ENCODE measurements around the gene EHMT1.

The EHMT1 gene

DNA sequence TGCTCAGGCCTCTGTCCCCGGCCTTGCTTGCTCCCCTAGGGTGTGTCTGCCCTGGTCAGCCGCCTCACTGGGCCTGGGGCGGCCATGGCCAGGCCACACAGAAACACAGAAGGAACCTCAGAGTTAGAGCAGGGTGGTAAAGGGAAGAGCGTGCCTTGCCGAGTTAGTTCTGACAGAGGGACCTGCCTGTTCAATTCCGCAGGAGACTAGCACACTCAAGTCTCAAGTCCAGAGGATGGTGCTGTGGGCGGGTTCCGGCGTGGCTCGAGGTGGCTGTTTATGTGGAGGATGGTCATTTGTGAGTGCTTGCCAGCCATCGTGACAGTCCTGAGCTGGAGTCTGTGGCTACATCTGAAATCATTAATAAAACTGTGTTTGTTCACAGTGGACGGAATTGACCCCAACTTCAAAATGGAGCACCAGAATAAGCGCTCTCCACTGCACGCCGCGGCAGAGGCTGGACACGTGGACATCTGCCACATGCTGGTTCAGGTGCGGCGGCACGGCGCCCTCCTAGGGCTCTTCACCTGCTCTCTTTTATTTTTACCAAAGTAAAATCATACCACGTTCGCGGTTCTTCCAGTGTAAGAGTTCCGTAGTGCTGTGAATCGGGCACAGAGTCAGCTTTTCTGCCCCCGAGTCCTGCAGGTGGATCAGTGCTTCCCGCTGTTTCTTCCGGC is 163.2 kb downstream of the EHMT1 start:
- no peak overlapping the region for H3K27ac ChIP-seq
- no peak for TF ChIP-seq CTCF (conservative IDR thresholded peaks at IDR 0.05)

DNA sequence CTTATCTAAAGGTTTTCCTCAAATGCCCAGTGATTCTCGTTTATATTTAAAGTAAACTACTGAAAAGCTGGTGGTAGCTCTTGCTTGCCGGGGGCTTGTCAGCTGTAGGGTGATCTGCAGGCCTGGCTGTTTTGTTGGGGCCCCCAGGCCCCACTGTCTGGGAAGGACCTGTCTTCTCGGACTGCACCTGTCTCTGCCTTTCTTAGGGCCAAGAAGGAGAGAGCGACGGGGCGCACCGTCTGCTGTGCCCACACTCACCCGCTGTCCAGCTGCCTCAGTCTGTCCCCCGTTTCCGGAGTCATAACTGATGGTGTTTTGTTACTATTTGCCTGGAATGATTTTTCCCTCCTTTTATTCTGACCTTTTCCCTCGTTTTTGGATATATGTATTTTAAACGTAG is 164.7 kb downstream of the EHMT1 start:
- TF ChIP-seq CTCF (conservative IDR thresholded peaks at IDR 0.05), result no peak
- H3K27ac ChIP-seq, result no peak overlapping the region; the same call in 1 of the 2 replicates

DNA sequence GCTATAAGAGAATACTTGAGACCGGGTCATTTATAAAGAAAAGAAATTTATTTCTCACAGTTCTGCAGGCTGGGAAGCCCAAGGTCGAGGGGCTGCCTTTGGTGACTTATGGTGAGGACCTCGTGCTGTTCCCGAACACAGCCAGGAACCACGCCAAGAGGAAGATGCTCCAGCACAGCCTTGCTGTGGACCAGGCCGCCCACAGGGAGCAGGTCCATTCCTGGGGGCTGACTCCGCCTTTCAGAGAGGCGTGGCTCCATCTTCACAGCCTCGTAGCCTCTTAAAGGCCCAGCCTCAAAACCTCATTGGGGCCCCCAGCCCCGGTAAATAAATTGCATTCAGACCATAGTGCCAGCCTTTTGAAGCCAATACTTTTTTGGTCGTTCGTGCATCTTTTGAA is 165.2 kb downstream of the EHMT1 start:
- TF ChIP-seq CTCF (conservative IDR thresholded peaks at IDR 0.05), result no peak
- H3K27ac ChIP-seq, result peak overlapping the region; percentile 76

DNA sequence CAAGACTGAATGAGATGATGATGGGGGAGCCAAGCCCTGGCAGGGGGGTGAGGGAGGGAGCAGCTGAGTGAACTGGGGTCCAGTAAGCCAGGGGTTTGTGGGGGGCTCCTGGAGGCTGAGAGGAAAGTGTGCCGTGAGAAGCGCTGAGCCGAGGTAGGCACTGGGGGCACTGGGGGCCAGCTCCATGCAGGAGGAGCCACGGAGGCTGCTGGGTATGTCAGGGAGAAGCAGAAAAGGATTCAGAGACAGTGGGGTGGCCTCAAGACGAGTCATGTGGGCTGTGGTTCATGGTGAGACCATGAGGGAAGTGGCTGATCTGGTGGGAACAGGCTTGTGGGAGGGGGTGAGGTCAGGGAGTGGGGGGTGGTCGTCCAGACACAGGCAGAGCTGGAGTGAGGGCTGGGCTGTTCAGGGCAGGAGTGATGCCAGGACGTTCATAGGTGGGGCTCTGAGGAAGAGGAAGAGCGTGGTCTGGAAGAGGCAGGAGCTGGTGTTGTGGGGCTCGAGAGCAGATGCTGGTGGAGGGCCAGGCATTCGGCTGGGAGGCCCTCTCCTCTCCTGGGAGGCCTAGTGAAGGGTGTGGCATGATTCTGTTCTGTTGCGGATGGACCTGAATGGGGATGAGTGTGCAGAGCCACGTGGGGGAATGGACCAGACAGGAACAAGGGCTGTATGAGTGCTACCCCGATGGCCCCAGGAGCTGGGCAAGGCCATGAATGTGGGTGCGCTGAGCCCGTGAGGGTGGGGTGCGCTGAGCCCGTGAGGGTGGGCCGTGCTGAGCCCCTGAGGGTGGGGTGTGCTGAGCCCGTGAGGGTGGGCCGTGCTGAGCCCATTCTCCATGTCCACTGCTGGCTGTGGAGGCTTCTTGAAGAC is 166.1 kb downstream of the EHMT1 start:
- TF ChIP-seq CTCF (conservative IDR thresholded peaks at IDR 0.05), result no peak
- peak overlapping the region; percentile 76 for H3K27ac ChIP-seq

DNA sequence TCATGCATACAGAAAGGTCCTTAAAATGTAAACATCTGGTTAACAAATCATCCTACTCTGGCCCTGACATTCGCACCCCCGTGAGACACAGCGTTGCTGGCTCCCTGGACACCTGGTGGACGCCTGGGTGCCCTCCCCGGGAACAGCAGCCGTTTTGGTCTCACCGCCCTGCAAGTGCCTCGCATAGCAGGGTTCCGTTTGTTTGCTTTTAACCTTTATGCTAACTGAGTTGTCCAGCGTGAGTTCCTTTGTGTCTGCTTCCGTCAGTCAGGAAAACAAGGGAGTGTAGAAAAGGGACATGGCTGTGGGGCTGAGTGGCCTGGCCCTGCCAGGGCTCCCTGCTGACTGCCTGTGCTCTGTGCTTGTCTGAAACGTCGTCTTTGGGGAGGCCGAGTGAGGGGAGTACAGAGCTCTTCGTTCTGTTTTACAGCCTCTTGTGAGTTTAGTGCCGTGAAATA is 166.9 kb downstream of the EHMT1 start:
- TF ChIP-seq CTCF (conservative IDR thresholded peaks at IDR 0.05), result peak; percentile 43; the same call in 1 of the 2 replicates

GRCh38 chr9:137786511-137786920 is 167.7 kb downstream of the EHMT1 start:
- TF ChIP-seq CTCF (conservative IDR thresholded peaks at IDR 0.05), result no peak

More for the DNA sequence above, 166.9 kb downstream of the EHMT1 start:
- peak overlapping the region; percentile 76 for H3K27ac ChIP-seq

GRCh38 chr9:137787381-137787780 is 168.6 kb downstream of the EHMT1 start:
- TF ChIP-seq CTCF (conservative IDR thresholded peaks at IDR 0.05), result no peak
- H3K27ac ChIP-seq, result no peak overlapping the region

More at GRCh38 chr9:137786511-137786920, 167.7 kb downstream of the EHMT1 start:
- H3K27ac ChIP-seq, result peak overlapping the region; percentile 76
